WTC11 (cell line): ENCODE measurements around the gene NQO2. TPM values are rescaled to one million over a fixed set of nuclear protein-coding genes. Genes with fewer than 3 reads are reported as not detected.
"Not testable (repeated sequence)": the region's sequence is repeated elsewhere in the genome, so short reads cannot be mapped to it uniquely, and the experiment has no call there.

Source experiments
- ATAC-seq: fragments of 200-7000 bp; cut with Tn5 transposase; 2 replicates; pipeline ENCODE4 v1.10.0; 2021; ENCODE audit warnings: mild to moderate bottlenecking, moderate library complexity
- CTCF ChIA-PET: fragments of 300-600 bp; sonication (Branson Sonifier 250); formaldehyde crosslinking; loops from one replicate; lab custom pipeline; 2021; ENCODE audit warnings: antibody characterized with exemption; lab: Charles Lee
- POLR2A ChIA-PET: fragments of 350-600 bp; sonication (Branson Sonifier 250); formaldehyde crosslinking; loops from one replicate; lab custom pipeline; 2021; ENCODE audit warnings: antibody characterized with exemption; lab: Charles Lee
- DNase-seq: peaks from one replicate; pipeline ENCODE4 v3.0.0; 2021; ENCODE audit warnings: low spot score
- H3K27ac Mint-ChIP-seq: 2 replicates; pipeline ENCODE4 v1.8.0; 2021; ENCODE audit warnings: mixed read lengths
- H3K27me3 Mint-ChIP-seq: 2 replicates; pipeline ENCODE4 v1.8.0; 2021; ENCODE audit warnings: low read depth, mild to moderate bottlenecking, moderate library complexity, mixed read lengths
- H3K36me3 Mint-ChIP-seq: 2 replicates; pipeline ENCODE4 v1.8.0; 2021; ENCODE audit warnings: mixed read lengths
- H3K4me1 Mint-ChIP-seq: 2 replicates; pipeline ENCODE4 v1.8.0; 2022; ENCODE audit warnings: mixed read lengths
- H3K4me3 Mint-ChIP-seq: 2 replicates; pipeline ENCODE4 v1.8.0; 2021; ENCODE audit warnings: mild to moderate bottlenecking, moderate library complexity, mixed read lengths
- H3K9me3 Mint-ChIP-seq: 2 replicates; pipeline ENCODE4 v1.8.0; 2021; ENCODE audit warnings: mixed read lengths
- CREM ChIP-seq: sonication (generic); formaldehyde crosslinking; IDR thresholded peaks from 2 replicates; pipeline ENCODE4 v1.8.1; 2022; ENCODE audit warnings: mild to moderate bottlenecking, missing genetic modification reagents, moderate library complexity
- CTCF ChIP-seq: fragments of 200-600 bp; IDR thresholded peaks from 2 replicates; pipeline ENCODE4 v1.8.0; 2022; ENCODE audit warnings: antibody characterized with exemption
- FOXP1 ChIP-seq: sonication (generic); formaldehyde crosslinking; IDR thresholded peaks from 2 replicates; pipeline ENCODE4 v1.8.0; 2022; ENCODE audit warnings: missing genetic modification reagents, mild to moderate bottlenecking, moderate library complexity, borderline replicate concordance
- GABPB1 ChIP-seq: sonication (generic); formaldehyde crosslinking; IDR thresholded peaks from 2 replicates; pipeline ENCODE4 v1.8.1; 2023; ENCODE audit warnings: mild to moderate bottlenecking, missing genetic modification reagents
- IRF2 ChIP-seq: sonication (generic); formaldehyde crosslinking; IDR thresholded peaks from 2 replicates; pipeline ENCODE4 v1.8.0; 2022; ENCODE audit warnings: low read depth, missing genetic modification reagents, borderline replicate concordance
- NFATC4 ChIP-seq: fragments of 250-450 bp; sonication (Bioruptor Pico); IDR thresholded peaks from 2 replicates; pipeline ENCODE4 v1.9.0; 2021; ENCODE audit warnings: mild to moderate bottlenecking
- PRDM15 ChIP-seq: sonication (generic); formaldehyde crosslinking; IDR thresholded peaks from 2 replicates; pipeline ENCODE4 v1.8.0; 2022; ENCODE audit warnings: missing genetic modification reagents
- TEAD1 ChIP-seq: sonication (generic); formaldehyde crosslinking; IDR thresholded peaks from 2 replicates; pipeline ENCODE4 v1.8.0; 2022; ENCODE audit warnings: mild to moderate bottlenecking, missing genetic modification reagents
- ZNF671 ChIP-seq: fragments of 250-450 bp; sonication (Bioruptor Pico); IDR thresholded peaks from 2 replicates; pipeline ENCODE4 v1.8.0; 2021; ENCODE audit warnings: mild to moderate bottlenecking
- total RNA-seq: library from RNA; stranded (reverse); gene quantifications from 3 replicates; pipeline ENCODE4 v1.2.3, GENCODE V29; 2021

Gene NQO2
- total RNA-seq, 1 experiment from 2014 or later = 119 TPM

- POLR2A ChIA-PET = no interaction called here
- TF ChIP-seq FOXP1 (CRISPR knock-in tag) (no peak), PRDM15 (CRISPR knock-in tag) (no peak)
- TF ChIP-seq, all 79 proteins: peak for 0
- H3K4me3 Mint-ChIP-seq = no peak overlapping the region
- no peaks in the 10 kb centered on the region for H3K36me3 Mint-ChIP-seq
- 0 out of 2 replicates have a peak, but pooled peaks cover 5% of the 10 kb centered on the region for H3K9me3 Mint-ChIP-seq
- CTCF ChIA-PET = interaction anchor here (1.0 to 9.1 kb wide), 2 partner anchors 40 to 61 kb away, joined by 4 to 203 read pairs; no protein-coding TSS in a partner anchor
- no peak for DNase-seq
- no peak for ATAC-seq
- no peaks in the 10 kb centered on the region for H3K27me3 Mint-ChIP-seq
- no peak overlapping the region for H3K27ac Mint-ChIP-seq
- peaks cover 31% of the 10 kb centered on the region for H3K4me1 Mint-ChIP-seq
These were observed 7.2 kb upstream of the NQO2 start for GRCh38 chr6:2992330-2992979.

- POLR2A ChIA-PET = interaction anchor here (0.6 kb wide), 1 partner anchor 28 kb away, joined by 3 read pairs; no protein-coding TSS in a partner anchor
- CTCF ChIA-PET = interaction anchor here (1.0 to 1.2 kb wide), 2 partner anchors 41 to 258 kb away, joined by 3 read pairs; no protein-coding TSS in a partner anchor
- H3K27ac Mint-ChIP-seq = peak overlapping the region; percentile 64; the same call in 1 of the 2 replicates
These were observed 5.9 kb upstream of the NQO2 start for GRCh38 chr6:2993755-2994317.

GRCh38 chr6:2998249-2998997 lies 1.3 kb upstream of the NQO2 start:
- peak; percentile 52; the same call in 1 of the 2 replicates for TF ChIP-seq CTCF
- Mint-ChIP-seq H3K4me3 (peak overlapping the region; percentile 86), H3K27ac (peak overlapping the region; percentile 55; the same call in 1 of the 2 replicates), H3K4me1 (peaks cover 30% of the 10 kb centered on the region), H3K36me3 (peaks cover 11% of the 10 kb centered on the region)
- POLR2A ChIA-PET = interaction anchor here (1.7 to 3.7 kb wide), 2 partner anchors 9 to 25 kb away, joined by 8 to 21 read pairs; no protein-coding TSS in a partner anchor
- not testable (repeated sequence) for H3K27me3 Mint-ChIP-seq, H3K9me3 Mint-ChIP-seq, DNase-seq
- CTCF ChIA-PET = interaction anchor here (1.2 to 2.4 kb wide), 6 partner anchors 46 to 260 kb away, joined by 3 to 15 read pairs (median 8); partner anchors contain the start of gene PSMG4
- peak; percentile 56 for ATAC-seq

More at GRCh38 chr6:2993755-2994317, 5.9 kb upstream of the NQO2 start:
- H3K9me3 Mint-ChIP-seq = 0 out of 2 replicates have a peak, but pooled peaks cover 5% of the 10 kb centered on the region
- H3K4me1 Mint-ChIP-seq = peaks cover 29% of the 10 kb centered on the region
- DNase-seq (no peak), ATAC-seq (no peak)
- TF ChIP-seq GABPB1 (CRISPR knock-in tag) = peak; percentile 82
- TF ChIP-seq NFATC4 (CRISPR knock-in tag) = no peak
- no peaks in the 10 kb centered on the region; the same call in 1 of the 2 replicates for H3K27me3 Mint-ChIP-seq
- no peaks in the 10 kb centered on the region for H3K36me3 Mint-ChIP-seq
- no peak overlapping the region for H3K4me3 Mint-ChIP-seq

- ChIA-PET POLR2A (interaction anchor here (0.6 to 3.9 kb wide), 8 partner anchors 9 to 168 kb away, joined by 3 to 22 read pairs (median 6); partner anchors contain the start of gene SERPINB1), CTCF (interaction anchor here (0.6 to 1.7 kb wide), 19 partner anchors 8 to 979 kb away, joined by 3 to 20 read pairs (median 6); partner anchors contain the start of genes BPHL, PSMG4 and WRNIP1)
- DNase-seq (no peak), ATAC-seq (no peak)
- peaks cover 26% of the 10 kb centered on the region for H3K4me1 Mint-ChIP-seq
- peak overlapping the region; percentile 77 for H3K27ac Mint-ChIP-seq
- peak overlapping the region; percentile 86 for H3K4me3 Mint-ChIP-seq
- no peaks in the 10 kb centered on the region; the same call in 1 of the 2 replicates for H3K27me3 Mint-ChIP-seq
- TF ChIP-seq ZNF671 (no peak), NFATC4 (CRISPR knock-in tag) (no peak), TEAD1 (0 out of 2 replicates have a peak, but pooled peaks have one; percentile 6), CTCF (no peak), IRF2 (CRISPR knock-in tag) (no peak), GABPB1 (CRISPR knock-in tag) (peak; percentile 71), CREM (CRISPR knock-in tag) (no peak)
- H3K36me3 Mint-ChIP-seq = peaks cover 11% of the 10 kb centered on the region
- no peaks in the 10 kb centered on the region for H3K9me3 Mint-ChIP-seq
These were observed 586 bp upstream of the NQO2 start for GRCh38 chr6:2998998-2999617.
